Nephron (organoid): ENCODE data around the gene CRHR2.
A peak's percentile ranks its signal among the peaks of the same experiment; 100 is the strongest.

ENCODE experiments used
- H3K27ac Mint-ChIP-seq, 3 experiments: 2 replicates each; pipeline ENCODE4 v1.8.0; 2020; ENCODE audit warnings: mixed read lengths in 3 of 3, mild to moderate bottlenecking in 2 of 3, moderate library complexity in 1 of 3
- H3K27me3 Mint-ChIP-seq: 2 replicates; pipeline ENCODE4 v1.8.0; 2021; ENCODE audit warnings: low read depth, mild to moderate bottlenecking, moderate library complexity, mixed read lengths
- H3K36me3 Mint-ChIP-seq: 2 replicates; pipeline ENCODE4 v1.8.0; 2020; ENCODE audit warnings: low read depth, mixed read lengths
- H3K4me1 Mint-ChIP-seq: 2 replicates; pipeline ENCODE4 v1.8.0; 2020; ENCODE audit warnings: mixed read lengths
- H3K4me3 Mint-ChIP-seq, 3 experiments: 2 replicates each; pipeline ENCODE4 v1.8.0; 2020; ENCODE audit warnings: mild to moderate bottlenecking in 3 of 3, mixed read lengths in 3 of 3, moderate library complexity in 2 of 3
- H3K9me3 Mint-ChIP-seq: 2 replicates; pipeline ENCODE4 v1.8.0; 2020; ENCODE audit warnings: mixed read lengths
- TF ChIP-seq, protein P1 (sequence below), 3 experiments: fragments of 200-600 bp; sonication (generic); IDR thresholded peaks; one replicate each; pipeline ENCODE4 v1.5.0; 2021; ENCODE audit warnings: antibody characterized with exemption in 3 of 3; ENCODE audit not compliant: unreplicated experiment in 3 of 3

Gene CRHR2

DNA sequence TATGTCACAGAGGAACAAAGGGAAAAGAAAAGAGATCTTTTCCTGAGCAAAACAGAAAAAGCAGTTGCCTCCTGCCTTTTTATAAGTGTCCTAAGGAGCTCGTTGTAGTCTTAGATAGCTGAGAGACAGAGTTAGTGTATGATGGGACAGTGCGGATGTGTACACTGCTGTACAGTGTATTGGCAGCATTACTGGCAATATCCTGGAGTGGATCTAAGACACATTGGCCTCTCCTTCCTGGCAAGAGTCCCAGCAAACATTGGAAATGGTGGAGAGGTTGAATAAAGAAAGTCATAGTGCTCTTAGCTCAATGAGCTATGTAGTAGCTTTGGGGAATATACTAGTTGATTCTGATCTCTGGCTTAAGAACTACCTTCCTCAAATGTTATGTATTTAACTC lies 64.9 kb downstream of the CRHR2 start:
- TF ChIP-seq, protein P1, sequence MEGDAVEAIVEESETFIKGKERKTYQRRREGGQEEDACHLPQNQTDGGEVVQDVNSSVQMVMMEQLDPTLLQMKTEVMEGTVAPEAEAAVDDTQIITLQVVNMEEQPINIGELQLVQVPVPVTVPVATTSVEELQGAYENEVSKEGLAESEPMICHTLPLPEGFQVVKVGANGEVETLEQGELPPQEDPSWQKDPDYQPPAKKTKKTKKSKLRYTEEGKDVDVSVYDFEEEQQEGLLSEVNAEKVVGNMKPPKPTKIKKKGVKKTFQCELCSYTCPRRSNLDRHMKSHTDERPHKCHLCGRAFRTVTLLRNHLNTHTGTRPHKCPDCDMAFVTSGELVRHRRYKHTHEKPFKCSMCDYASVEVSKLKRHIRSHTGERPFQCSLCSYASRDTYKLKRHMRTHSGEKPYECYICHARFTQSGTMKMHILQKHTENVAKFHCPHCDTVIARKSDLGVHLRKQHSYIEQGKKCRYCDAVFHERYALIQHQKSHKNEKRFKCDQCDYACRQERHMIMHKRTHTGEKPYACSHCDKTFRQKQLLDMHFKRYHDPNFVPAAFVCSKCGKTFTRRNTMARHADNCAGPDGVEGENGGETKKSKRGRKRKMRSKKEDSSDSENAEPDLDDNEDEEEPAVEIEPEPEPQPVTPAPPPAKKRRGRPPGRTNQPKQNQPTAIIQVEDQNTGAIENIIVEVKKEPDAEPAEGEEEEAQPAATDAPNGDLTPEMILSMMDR (IDR thresholded peaks at IDR 0.05; ENCODE audit: unreplicated experiment in 3 of 3) = no peak
- Mint-ChIP-seq H3K36me3 (peaks cover 77% of the 10 kb centered on the region), H3K27ac (no peak overlapping the region), H3K4me3 (no peak overlapping the region), H3K4me1 (no peaks in the 10 kb centered on the region), H3K9me3 (no peaks in the 10 kb centered on the region), H3K27me3 (no peaks in the 10 kb centered on the region)

DNA sequence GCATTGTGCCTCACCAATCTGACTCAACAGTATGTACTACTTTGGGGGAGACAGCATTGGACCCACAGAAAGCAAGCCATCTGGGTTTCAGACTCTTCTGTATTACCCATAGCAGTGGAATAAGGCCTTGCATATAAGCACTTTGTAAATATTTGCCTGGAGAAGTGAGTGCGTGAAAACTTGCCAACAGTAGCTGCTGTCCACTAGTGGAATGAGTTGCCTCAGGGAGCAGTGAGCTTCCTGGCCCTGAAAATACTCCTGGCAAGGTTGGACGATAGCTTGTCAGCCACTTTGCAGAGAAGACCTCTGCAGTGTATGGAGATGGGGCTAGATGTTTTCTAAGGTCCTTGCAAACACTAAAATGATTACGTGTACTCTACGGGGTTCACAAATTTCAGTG lies 65.9 kb downstream of the CRHR2 start:
- no peaks in the 10 kb centered on the region for H3K9me3 Mint-ChIP-seq
- TF ChIP-seq, protein P1 (IDR thresholded peaks at IDR 0.05; ENCODE audit: unreplicated experiment in 3 of 3) = no peak
- no peaks in the 10 kb centered on the region for H3K27me3 Mint-ChIP-seq
- H3K27ac Mint-ChIP-seq = no peak overlapping the region
- no peaks in the 10 kb centered on the region for H3K4me1 Mint-ChIP-seq
- no peak overlapping the region for H3K4me3 Mint-ChIP-seq
- peaks cover 75% of the 10 kb centered on the region for H3K36me3 Mint-ChIP-seq

DNA sequence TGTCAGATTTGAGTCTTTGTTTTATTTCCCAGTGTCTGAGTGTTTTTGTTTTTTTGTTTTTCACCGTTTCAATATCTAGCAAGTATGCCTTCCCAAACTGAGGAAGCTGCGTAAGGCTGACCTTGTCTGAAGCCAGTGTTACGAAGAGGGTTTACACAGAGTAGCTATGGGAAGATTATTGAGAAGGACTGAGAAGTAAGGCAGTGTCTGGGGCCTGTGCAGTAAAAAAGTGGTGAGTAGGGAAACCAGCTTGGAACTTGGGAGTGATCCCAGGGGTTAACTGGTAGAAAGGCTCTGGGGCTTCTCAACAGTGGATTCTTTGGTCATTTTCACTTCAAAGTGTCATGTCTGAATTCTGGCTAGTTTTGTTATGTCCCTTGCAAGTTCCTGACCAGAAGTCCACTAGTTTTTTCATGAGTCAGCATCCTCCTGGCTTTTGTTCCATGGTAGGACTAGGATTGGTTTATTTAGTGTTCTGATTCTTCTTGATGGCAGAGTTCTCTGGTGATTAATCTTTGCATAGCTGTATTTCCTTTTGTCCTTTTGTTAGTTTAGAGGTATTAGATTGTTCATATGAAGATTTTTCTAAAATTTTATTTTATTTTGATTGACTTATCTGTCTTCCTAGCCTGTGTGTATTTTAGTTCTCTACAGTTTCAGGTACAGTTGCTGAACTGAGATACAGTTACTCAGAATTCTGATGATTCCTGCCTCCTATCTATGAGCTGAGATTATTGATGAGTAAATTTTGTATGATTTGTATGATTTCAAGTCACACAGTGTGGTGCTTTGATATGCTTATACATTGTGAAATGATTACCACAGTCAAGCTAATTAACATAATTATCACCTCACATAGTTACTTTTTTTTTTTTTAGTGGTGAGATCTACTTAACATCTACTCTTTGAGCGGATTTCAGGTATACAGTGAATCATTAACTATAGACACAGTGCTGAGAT lies 68.6 kb downstream of the CRHR2 start:
- Mint-ChIP-seq H3K4me3 (no peak overlapping the region), H3K9me3 (no peaks in the 10 kb centered on the region), H3K36me3 (peaks cover 80% of the 10 kb centered on the region), H3K27me3 (no peaks in the 10 kb centered on the region), H3K4me1 (no peaks in the 10 kb centered on the region), H3K27ac (peak overlapping the region in 1 of 3 experiments; percentile 34)
- TF ChIP-seq, protein P1 (IDR thresholded peaks at IDR 0.05; ENCODE audit: unreplicated experiment in 3 of 3) = no peak

DNA sequence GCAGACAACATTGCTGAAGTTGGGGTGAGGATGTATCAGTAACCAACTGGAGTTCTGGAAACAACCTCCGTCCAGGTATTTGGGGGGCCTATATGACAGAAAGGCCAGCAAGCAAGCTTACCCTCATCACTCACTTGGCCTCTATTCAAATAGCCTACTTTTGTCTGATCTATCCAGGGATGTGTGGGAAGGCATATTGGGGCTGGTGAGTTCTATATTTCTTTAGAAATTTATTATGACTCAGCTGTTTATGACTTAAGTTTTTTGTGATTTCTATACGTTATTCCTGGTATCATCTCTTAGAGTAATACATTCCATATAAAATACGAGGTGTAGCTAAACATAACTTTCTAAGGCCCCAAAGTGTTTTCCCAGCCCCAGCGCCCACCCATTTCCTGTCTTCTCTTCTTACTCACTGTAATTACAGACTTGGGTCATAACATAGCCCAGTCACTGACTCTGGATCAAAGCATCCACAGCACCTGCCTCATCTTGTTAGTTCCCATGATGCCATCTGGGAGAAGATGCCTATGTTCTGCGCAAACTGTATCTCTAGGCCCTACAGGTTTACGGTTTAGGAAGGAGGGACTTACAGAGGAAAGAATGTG lies 69.5 kb downstream of the CRHR2 start:
- Mint-ChIP-seq H3K36me3 (peaks cover 84% of the 10 kb centered on the region), H3K27ac (no peak overlapping the region), H3K9me3 (no peaks in the 10 kb centered on the region), H3K4me1 (no peaks in the 10 kb centered on the region), H3K4me3 (no peak overlapping the region), H3K27me3 (no peaks in the 10 kb centered on the region)
- TF ChIP-seq, protein P1 (IDR thresholded peaks at IDR 0.05; ENCODE audit: unreplicated experiment in 3 of 3) = no peak

DNA sequence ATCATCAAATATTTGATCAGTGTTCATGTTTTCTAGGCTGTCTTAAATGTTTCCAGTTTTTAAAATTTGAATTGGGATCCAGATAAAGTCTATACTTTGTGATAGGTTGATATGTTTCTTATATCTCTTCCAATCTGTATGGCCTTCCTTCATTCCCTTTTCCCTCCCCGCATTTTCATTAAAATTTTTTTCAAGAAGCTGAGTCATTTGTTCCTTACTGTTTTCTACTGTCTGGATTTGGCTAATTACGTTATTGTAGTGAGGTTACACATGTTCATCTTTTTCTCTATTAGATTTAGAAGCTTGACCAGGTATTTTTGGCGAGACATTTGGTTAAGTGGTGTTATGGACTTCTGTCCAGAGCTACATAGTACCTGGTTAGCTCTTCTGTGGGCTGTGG lies 76.4 kb downstream of the CRHR2 start:
- Mint-ChIP-seq H3K4me3 (no peak overlapping the region), H3K27me3 (no peaks in the 10 kb centered on the region), H3K36me3 (peaks cover 76% of the 10 kb centered on the region), H3K9me3 (no peaks in the 10 kb centered on the region), H3K4me1 (no peaks in the 10 kb centered on the region), H3K27ac (no peak overlapping the region)
- TF ChIP-seq, protein P1 (IDR thresholded peaks at IDR 0.05; ENCODE audit: unreplicated experiment in 3 of 3) = no peak
